SIG-M5 treated with dmso at 0.1 percent for 504 hours (cell line): Measurements from ENCODE around the gene HIBCH.
"Not testable (repeated sequence)": the region's sequence is repeated elsewhere in the genome, so short reads cannot be mapped to it uniquely, and the experiment has no call there.

ENCODE experiments used
- DNase-seq: peaks from one replicate; lab custom pipeline; 2025; ENCODE audit not compliant: unreplicated experiment; lab: John Stamatoyannopoulos, UW

HIBCH gene

DNA sequence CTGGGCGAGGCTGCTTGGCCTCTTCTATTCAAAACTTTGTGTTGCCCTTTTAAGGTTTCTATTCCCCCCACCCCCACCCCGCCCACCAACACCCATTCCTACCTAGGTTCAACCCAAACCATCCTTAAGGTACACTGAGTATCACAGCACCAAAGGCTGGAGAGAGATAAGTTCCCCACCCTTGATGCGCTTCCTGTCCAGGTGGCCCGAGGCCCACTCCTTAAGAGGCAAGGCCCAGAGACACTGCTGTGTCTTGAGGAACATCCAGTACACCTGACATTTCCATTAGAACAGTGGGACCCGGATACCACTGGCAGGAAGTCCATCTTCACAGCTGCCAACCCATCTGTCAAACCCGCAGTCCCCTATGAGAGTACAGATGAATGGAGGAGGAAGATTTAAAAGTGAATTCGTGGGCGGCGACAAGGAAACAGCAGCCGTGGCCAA, 23.5 kb upstream of the HIBCH start:
- peak; percentile 41 for DNase-seq

DNA sequence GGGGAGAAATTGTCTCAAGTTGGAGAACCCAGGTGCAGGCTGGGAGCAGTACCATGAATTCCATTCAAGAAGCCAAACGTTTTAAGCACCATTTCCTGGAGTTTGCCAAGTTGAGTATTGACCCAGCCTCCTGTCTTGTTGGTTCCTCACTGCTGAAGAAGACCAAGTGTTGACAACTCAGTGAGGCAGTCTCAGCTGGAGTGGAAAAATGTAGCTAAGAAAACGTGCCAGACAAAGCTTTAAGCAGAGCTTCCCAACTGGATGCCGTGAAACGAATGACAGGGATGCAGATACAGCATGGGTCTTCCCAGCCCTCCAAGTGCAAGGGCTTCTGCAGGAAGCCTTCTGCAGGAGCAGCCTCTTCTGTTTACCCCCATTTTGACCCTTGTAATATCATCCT, 23.0 kb upstream of the HIBCH start:
- DNase-seq = no peak

DNA sequence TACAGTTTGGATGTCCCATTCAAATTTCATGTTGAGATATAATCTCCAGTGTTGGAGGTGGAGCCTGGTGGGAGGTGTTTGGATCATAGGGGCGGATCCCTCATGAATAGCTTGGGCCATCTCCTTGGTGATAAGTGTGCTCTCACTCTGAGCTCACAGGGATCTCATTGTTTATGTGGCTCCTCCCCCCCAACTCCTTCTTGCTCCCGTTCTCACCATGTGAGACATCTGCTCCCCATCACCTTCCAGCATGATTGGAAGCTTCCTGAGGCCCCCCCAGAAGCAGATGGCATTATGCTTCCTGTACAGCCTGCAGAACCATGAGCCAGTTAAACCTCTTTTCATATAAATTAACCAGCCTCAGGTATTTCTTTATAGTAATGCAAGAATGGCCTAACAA, 20.7 kb upstream of the HIBCH start:
- DNase-seq = no peak

DNA sequence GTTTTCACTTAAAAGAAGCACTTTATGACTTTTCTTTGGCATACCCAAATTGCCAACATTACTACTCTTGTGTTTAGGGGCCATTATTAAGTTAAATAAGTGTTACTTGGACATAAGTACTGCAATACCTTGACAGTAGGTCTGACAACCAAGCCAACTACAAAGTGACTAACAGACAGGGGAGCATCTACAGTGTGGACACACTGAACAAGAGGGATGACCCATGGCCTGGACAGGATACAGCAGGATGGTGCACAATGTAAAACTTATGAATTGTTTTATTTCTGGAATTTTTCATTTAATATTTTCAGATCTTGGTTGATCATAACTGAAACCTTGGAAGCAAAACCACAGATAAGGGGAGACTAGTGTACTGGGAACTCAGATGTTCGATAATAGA, 19.8 kb upstream of the HIBCH start:
- no peak for DNase-seq

DNA sequence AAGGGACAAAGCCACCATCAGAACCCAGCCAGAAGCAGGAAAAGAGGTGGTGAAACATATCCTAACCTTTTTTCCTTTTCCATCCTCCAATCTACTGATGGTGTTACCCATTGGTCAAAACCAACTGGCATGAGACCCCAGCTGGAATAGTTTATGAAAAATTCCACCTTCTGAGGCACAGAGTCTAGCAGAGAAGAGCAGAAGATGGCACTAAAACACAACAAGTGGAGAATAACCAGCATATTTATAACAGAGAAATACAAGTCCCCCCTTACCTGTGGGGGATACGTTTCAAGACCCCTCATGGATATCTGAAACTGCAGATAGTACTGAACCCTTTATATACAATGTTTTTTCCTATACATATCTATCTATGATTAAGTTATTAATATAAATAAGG, 18.8 kb upstream of the HIBCH start:
- no peak for DNase-seq

DNA sequence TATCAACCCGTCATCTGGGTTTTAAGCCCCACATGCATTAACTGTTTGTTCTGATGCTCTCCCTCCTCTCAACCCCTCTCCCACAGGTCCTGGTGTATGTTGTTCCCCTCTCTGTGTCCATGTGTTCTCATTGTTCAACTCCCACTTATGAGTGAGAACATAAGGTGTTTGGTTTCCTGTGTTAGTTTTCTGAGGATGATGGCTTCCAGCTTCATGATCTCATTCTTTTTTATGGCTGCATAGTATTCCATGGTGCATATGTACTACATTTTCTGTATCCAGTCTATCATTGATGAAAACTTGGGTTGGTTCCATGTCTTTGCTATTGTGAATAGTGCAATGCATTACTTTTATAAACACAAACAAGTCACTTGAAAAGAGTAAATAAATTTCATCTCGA, 16.8 kb upstream of the HIBCH start:
- DNase-seq = no peak

DNA sequence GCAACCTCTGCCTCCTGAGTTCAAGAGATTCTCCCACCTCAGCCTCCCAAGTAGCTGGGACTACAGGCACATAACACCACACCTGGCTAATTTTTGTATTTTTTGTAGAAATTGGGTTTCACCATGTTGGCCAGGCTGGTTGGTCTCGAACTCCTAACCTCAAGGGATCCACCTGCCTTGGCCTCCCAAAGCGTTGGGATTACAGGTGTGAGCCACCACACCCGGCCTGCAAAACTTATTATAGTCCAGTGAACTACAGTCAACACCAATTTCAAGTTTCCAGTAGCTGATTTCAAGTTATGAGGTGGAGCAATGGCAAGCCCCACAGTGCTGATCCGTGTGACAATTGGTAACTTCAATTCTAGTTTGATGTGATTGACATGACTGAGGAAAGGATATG, 16.0 kb upstream of the HIBCH start:
- DNase-seq = not testable (repeated sequence)

DNA sequence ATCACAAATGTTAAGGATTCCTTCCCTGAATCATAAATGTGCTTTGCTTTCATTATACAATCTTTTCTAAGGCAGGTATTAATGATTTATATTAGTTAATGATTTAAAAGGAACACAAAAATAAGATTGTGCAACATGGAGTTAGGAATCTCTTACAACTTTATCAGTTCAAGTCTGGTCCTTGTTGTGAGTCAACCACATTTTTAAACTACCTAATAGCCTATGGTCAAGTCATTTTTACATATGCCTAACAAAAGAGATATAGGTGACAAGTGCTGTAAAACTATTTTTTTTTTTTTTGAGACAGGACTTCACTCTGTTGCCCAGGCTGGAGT, 15.6 kb upstream of the HIBCH start:
- no peak for DNase-seq

DNA sequence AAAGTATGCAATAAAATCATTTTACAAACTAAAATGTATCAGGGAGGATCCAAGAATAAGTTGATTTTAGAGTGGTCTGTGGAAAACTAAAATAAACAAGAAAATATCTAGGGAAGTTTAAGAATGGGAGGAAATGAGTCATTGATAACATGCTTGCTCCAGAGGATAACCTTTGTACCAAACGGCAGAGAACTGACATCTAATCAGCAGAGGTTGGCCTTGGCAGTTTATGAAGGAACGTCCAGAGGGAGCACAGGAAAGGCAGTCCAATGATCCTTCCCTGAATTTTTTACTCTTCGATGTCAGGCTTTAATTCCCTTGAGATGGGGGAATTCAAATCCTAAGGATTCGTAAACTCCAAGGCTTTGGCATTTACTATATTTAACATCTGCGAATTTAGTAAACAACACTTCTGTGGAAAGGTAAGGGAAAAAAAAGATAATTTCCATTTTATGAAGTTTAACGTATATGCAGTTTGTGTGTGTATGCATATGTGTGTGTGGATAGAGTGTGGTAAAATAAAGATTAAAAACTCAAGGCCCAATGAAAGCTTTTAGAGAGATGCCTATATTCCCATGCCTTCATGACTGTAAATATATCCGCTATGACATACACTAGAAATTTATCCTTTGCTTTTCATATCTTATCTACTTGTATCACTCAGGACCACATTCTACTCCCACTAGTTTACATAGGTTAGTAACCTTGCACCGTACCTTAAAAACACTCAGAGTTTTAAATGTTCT, 15.0 kb upstream of the HIBCH start:
- no peak for DNase-seq

DNA sequence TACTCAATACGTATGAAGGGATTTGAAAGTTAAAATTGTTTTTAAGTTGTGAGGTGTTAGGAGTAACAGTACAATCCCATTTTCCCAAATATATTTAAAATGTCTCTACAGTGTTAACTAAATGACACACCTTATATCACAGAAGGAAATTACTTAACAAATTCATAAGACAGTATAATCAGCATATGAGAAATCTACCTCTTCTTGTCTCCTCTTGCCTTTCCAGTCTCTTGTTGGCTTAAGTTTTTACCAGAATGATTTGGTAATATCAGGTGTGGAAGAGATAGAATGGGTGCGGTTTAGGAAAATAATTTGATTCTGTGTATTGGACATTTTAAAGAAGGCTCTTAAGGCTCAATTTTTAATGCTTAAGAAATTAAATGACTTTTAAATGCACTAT, 14.3 kb upstream of the HIBCH start:
- no peak for DNase-seq

DNA sequence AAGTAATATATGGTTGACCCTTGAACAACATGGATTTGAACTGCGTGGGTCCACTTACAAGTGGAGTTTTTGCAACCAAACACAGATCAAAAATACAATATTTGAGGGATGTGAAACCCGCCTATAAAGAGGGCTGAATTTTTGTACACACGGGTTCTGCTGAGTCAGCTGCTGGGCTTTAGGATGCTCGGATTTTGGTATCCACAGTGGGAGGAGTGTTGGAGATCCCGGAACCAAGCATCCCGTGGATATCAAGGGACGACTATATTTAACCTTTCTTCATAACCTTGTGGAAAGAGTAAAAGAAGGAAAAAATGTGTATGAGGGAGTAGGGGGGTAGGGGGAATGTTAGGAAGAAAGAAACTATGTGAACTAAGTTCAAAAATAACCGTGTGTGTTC, 13.8 kb upstream of the HIBCH start:
- DNase-seq = no peak

DNA sequence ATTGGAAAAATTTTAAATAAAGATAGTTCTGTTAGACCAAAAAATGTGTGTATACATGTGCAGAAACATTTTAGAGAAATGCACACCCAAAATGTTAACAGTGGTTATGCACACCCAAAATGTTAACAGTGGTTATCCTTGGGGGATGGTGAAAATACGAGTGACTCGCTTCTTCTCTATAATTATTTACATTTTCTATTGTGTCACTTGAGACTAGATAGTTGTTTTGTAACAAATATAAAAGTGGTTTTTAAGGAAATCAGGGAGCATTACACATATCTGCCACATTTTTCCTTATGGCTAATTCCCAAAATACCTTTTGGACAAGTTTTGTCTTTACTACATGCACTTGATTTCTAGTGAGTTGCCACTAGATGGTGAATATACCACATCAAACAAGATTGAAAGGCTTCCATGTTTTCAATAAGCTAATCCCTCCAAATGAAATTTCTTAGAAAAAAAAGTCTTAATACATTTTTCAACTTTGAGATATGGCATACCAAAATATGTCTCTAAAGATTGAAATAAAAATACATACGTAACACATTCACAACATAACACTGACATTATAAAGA, 9.0 kb upstream of the HIBCH start:
- no peak for DNase-seq

DNA sequence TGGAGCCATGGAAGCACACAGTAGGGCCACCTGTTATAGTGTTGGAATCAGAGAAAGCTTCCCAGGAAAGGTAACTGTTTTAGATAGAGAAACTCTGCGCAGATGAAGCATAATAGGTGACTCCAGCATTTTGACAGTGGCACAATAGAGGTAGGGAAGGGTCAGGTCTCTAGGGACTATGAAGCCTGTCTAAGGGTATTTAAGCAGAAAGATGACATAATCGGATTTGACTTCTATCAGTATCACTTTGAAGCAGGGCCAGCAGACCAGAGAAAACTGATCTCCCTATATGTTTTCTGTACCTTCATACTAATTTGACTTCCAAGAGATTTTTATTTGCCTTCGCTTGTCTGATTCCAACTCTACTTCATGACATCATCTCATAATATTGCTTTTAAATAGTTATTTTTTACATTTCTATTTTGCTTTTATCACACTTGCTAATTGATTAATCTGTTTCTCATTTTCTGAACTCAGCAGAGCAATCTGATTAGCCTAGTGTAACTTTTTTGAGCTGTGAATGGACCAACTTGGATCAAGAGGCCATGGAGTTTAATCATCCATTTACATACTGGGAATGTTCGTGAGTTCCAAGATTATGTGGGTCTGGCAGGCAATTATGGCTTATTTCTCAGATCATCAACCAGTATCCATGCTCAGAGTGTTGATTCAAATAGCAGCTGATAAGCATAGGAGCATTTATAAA, 8.4 kb upstream of the HIBCH start:
- DNase-seq = no peak

DNA sequence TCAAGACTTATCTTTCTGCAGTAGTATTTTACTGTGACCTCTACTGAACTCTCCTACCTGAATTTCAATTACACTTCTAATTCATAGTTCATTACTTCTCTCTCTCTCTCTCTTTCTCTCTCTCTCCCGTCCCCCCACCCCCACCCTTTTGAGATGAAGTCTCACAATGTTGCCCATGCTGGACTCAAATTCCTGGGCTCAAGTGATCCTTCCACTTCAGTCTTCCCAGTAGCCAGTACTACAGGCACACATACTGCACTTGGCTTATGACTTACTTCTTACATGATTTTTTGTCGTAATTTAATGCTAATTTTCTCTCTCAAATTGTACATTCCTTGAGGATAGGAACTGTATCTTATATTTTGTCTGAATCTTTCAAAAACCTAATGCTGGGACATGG, 6.0 kb upstream of the HIBCH start:
- no peak for DNase-seq

DNA sequence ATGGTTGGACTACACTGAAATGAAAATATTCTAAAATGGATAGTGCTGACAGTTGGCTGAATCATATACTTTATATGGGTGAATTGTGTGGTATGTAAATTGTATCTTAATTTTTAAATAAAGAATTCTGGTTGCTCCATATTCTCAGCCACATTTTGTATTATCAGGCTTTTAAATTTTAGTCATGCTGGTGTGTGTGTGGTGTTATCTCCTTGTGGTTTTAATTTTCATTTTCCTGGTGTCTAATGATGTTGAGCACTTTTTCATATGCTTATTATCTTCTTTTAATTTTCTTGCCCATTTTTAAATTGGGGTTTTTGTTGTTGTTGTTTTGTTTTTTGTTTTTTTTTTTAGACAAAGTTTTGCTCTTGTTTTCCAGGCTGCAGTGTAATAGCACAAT, 3.8 kb upstream of the HIBCH start:
- no peak for DNase-seq

DNA sequence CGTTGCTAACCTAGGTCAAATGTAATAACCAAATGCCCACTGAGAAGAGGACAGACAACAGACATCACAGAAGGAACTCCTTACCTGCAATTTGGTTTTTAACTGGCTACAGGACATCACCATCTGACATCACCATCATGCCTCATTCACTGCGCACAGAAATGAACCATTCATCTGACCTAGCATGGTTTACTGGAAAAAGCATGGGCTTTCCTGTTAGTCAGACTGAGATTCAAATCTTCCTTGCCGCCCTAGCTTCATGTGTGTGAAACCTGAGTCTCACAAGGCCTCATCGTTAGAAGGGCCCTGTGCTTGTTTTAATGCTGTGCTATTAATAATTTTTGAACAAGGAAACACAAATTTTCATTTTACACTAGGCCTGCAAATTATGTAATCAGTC, 1.1 kb upstream of the HIBCH start:
- DNase-seq = no peak

DNA sequence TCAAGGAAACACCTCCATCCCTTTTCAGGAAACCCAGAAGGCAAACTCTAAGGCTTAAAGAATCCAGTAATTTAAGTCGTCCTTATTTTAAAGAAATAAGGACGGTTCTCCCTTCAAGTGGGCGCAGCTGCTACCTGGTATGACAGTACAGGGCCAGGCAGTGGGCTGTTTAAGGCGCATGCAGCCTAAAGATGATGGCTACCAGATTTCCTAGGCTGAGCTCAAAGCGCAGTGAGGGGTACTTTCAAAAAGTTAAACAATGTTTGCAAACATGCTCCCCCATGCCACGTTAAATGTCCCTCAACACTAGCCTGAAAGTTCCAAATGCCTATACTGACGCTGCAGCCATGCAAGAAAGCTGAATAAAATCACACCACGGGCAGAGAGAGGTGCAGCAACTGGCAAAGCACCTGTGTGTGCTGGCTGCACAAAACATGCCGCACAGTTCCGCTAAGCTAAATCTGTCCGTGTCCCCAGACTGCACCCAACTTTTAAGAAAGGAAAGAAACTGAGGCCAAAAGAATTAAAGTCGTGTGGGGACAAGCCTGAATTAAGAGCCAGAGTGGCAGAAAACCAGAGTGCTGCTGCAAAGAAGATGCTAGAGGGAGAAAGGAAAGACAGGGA, 583 bp downstream of the HIBCH start:
- DNase-seq = peak; percentile 31

DNA sequence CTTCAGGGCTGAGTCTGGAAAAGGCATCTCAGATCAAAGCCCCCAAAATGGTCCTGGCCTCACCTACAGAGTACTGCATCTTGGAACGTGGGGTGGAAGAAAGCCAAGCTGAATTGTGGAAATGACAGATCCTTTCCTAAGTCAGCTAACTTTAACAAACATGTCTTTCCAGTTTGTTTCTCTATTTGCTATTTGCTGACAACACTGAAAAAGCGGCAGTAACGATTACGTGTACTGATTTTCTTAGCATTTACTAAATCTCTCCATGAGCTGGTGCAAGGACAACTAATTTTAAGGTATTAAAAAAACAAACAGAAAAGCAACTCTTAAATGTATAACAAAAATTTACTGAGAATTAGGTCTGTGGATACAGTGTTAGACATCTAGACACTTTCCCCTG, 1.1 kb downstream of the HIBCH start:
- no peak for DNase-seq

DNA sequence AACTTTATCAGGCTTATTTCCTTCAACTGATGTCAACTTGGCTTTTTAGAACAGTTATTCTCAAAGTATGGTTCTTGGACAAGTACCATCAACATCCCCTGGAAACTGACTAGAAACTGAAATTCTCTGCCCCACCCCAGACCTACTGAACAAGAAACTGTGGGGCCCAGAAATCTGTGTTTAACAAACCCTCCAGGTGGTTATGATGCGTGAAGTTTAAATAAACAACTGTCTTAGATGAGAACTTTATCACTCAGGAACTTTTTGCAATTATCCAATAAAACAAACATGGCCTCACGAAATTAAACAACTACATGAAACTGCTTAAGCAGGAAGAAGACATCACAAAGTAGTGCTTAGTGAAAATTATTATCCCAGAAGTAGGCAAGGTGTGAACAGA, 4.4 kb downstream of the HIBCH start:
- no peak for DNase-seq

DNA sequence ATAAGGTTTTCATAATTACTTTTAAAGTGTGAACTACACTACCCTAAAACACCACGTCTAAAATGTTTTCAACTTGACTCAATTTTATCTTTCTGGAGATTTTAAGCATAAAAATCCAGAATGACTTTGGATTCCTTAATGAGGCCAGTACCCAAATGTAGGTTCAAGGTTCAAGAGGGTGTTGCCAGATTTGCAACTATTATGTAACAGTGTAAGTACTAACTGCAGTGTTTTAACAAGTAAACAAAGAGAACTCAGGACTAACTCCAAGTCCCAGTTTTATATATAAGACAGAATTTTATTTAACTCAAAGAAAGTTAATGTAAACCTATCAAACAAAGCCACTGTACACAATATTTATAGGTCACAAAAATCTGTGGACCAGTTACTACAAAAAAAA, 5.7 kb downstream of the HIBCH start:
- no peak for DNase-seq

DNA sequence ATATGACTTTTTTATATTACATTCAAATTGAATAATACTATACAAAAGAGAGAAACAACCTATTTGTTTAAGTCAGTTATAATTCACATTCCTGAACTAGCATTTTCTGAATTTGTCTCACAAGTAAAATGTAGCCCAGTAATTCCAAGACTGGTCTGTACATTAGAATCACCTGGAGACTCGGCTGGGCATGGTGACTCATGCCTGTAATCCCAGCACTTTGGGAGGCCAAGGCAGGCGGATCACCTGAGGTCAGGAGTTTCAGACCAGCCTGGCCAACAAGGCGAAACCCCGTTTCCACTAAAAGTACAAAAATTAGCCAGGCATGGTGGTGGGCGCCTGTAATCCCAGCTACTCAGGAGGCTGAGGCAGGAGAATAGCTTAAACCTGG, 7.0 kb downstream of the HIBCH start:
- DNase-seq = not testable (repeated sequence)
